HG03135 (cell line): Measurements from ENCODE around the gene SORD.
"Not testable (repeated sequence)": the region's sequence is repeated elsewhere in the genome, so short reads cannot be mapped to it uniquely, and the experiment has no call there.

Source experiments
- ATAC-seq: cut with Tn5 transposase; IDR thresholded peaks from one replicate; pipeline ENCODE4 v1.9.1; 2021; ENCODE audit warnings: mild to moderate bottlenecking, moderate library complexity; ENCODE audit not compliant: unreplicated experiment

SORD gene

GRCh38 chr15:45023659-45024225 lies 747 bp downstream of the SORD start:
- no peak for ATAC-seq

GRCh38 chr15:45024649-45025048 lies 1.7 kb downstream of the SORD start:
- not testable (repeated sequence) for ATAC-seq

- ATAC-seq: not testable (repeated sequence)
These were observed 2.6 kb downstream of the SORD start for GRCh38 chr15:45025627-45026026.

GRCh38 chr15:45026651-45027190 lies 3.7 kb downstream of the SORD start:
- no peak for ATAC-seq

GRCh38 chr15:45027220-45027619 lies 4.2 kb downstream of the SORD start:
- no peak for ATAC-seq

- ATAC-seq: no peak
These were observed 7.7 kb downstream of the SORD start for GRCh38 chr15:45030743-45031142.

GRCh38 chr15:45031522-45032028 lies 8.6 kb downstream of the SORD start:
- not testable (repeated sequence) for ATAC-seq

GRCh38 chr15:45032501-45032900 lies 9.5 kb downstream of the SORD start:
- not testable (repeated sequence) for ATAC-seq

- not testable (repeated sequence) for ATAC-seq
These were observed 11.1 kb downstream of the SORD start for GRCh38 chr15:45034087-45034486.

- not testable (repeated sequence) for ATAC-seq
These were observed 11.8 kb downstream of the SORD start for GRCh38 chr15:45034600-45035375.

- ATAC-seq: peak; percentile 77
These were observed 14.1 kb downstream of the SORD start for GRCh38 chr15:45036812-45037781.

- no peak for ATAC-seq
These were observed 14.9 kb downstream of the SORD start for GRCh38 chr15:45037936-45038335.

GRCh38 chr15:45040396-45040795 lies 17.4 kb downstream of the SORD start:
- not testable (repeated sequence) for ATAC-seq

GRCh38 chr15:45041538-45041937 lies 18.5 kb downstream of the SORD start:
- ATAC-seq: not testable (repeated sequence)

GRCh38 chr15:45042859-45043258 lies 19.9 kb downstream of the SORD start:
- ATAC-seq: not testable (repeated sequence)

GRCh38 chr15:45044270-45044669 lies 21.3 kb downstream of the SORD start:
- not testable (repeated sequence) for ATAC-seq

- not testable (repeated sequence) for ATAC-seq
These were observed 25.4 kb downstream of the SORD start for GRCh38 chr15:45048449-45048793.

- no peak for ATAC-seq
These were observed 26.0 kb downstream of the SORD start for GRCh38 chr15:45048794-45049631.

GRCh38 chr15:45050587-45050986 lies 27.6 kb downstream of the SORD start:
- no peak for ATAC-seq

- ATAC-seq: not testable (repeated sequence)
These were observed 29.7 kb downstream of the SORD start for GRCh38 chr15:45052676-45053075.
